ENCODE data around the gene USH2A.

The USH2A gene

GRCh38 chr1:215625949-215626348, 797.3 kb downstream of the USH2A start:
- in situ Hi-C loops (cut with HindIII; ENCODE audit: low sequenced_read_pairs) = no loop called here
- H3K4me3 ChIP-seq (ENCODE audit: low read depth, low read length) = no peak overlapping the region
- no peak for DNase-seq (ENCODE audit: low read depth)
- TF ChIP-seq CTCF (IDR thresholded peaks at IDR 0.05; ENCODE audit: low read depth, low read length, missing control alignments) = no peak

GRCh38 chr1:215623162-215623561, 800.1 kb downstream of the USH2A start:
- no peak for DNase-seq (ENCODE audit: low read depth)
- H3K4me3 ChIP-seq (ENCODE audit: low read depth, low read length) = no peak overlapping the region
- in situ Hi-C loops (cut with HindIII; ENCODE audit: low sequenced_read_pairs) = no loop called here
- TF ChIP-seq CTCF (IDR thresholded peaks at IDR 0.05; ENCODE audit: low read depth, low read length, missing control alignments) = no peak

- DNase-seq (ENCODE audit: low read depth) = no peak
- in situ Hi-C loops (cut with HindIII; ENCODE audit: low sequenced_read_pairs) = no loop called here
- no peak for TF ChIP-seq CTCF (IDR thresholded peaks at IDR 0.05; ENCODE audit: low read depth, low read length, missing control alignments)
- no peak overlapping the region for H3K4me3 ChIP-seq (ENCODE audit: low read depth, low read length)
Observed at GRCh38 chr1:215617979-215618378, 805.3 kb downstream of the USH2A start.

GRCh38 chr1:215612391-215612790, 810.9 kb downstream of the USH2A start:
- TF ChIP-seq CTCF (IDR thresholded peaks at IDR 0.05; ENCODE audit: low read depth, low read length, missing control alignments) = no peak
- DNase-seq (ENCODE audit: low read depth) = no peak

GRCh38 chr1:215608646-215609045, 814.6 kb downstream of the USH2A start:
- in situ Hi-C loops (cut with HindIII; ENCODE audit: low sequenced_read_pairs) = no loop called here
- TF ChIP-seq CTCF (IDR thresholded peaks at IDR 0.05; ENCODE audit: low read depth, low read length, missing control alignments) = no peak
- no peak for DNase-seq (ENCODE audit: low read depth)
- H3K4me3 ChIP-seq (ENCODE audit: low read depth, low read length) = no peak overlapping the region

More at GRCh38 chr1:215612391-215612790, 810.9 kb downstream of the USH2A start:
- no peak overlapping the region for H3K4me3 ChIP-seq (ENCODE audit: low read depth, low read length)
- in situ Hi-C loops (cut with HindIII; ENCODE audit: low sequenced_read_pairs) = no loop called here

GRCh38 chr1:215607412-215607811, 815.8 kb downstream of the USH2A start:
- H3K4me3 ChIP-seq (ENCODE audit: low read depth, low read length) = no peak overlapping the region
- in situ Hi-C loops (cut with HindIII; ENCODE audit: low sequenced_read_pairs) = no loop called here
- TF ChIP-seq CTCF (IDR thresholded peaks at IDR 0.05; ENCODE audit: low read depth, low read length, missing control alignments) = no peak
- DNase-seq (ENCODE audit: low read depth) = no peak
